Activated T-cell treated with anti-CD3 and anti-CD28 coated beads, Interleukin-2, amount 50 U/mL, for 24 hours (primary cell): ENCODE results near the gene TMC8.

Source experiments
- DNase-seq: peaks from one replicate; pipeline ENCODE4 v3.0.0-alpha.2; 2020
- H3K27ac Mint-ChIP-seq: 2 replicates; pipeline ENCODE4 v1.8.0; 2020; ENCODE audit warnings: mild to moderate bottlenecking, mixed read lengths
- H3K27me3 Mint-ChIP-seq: 2 replicates; pipeline ENCODE4 v1.8.0; 2020; ENCODE audit warnings: mixed read lengths
- H3K36me3 Mint-ChIP-seq: 2 replicates; pipeline ENCODE4 v1.8.0; 2020; ENCODE audit warnings: low read depth, mixed read lengths
- H3K4me1 Mint-ChIP-seq: 2 replicates; pipeline ENCODE4 v1.8.0; 2020; ENCODE audit warnings: low read depth, mixed read lengths
- H3K4me3 Mint-ChIP-seq: 2 replicates; pipeline ENCODE4 v1.8.0; 2020; ENCODE audit warnings: mild to moderate bottlenecking, moderate library complexity, mixed read lengths
- H3K9me3 Mint-ChIP-seq: 2 replicates; pipeline ENCODE4 v1.8.0; 2020; ENCODE audit warnings: mixed read lengths

TMC8 gene

DNA sequence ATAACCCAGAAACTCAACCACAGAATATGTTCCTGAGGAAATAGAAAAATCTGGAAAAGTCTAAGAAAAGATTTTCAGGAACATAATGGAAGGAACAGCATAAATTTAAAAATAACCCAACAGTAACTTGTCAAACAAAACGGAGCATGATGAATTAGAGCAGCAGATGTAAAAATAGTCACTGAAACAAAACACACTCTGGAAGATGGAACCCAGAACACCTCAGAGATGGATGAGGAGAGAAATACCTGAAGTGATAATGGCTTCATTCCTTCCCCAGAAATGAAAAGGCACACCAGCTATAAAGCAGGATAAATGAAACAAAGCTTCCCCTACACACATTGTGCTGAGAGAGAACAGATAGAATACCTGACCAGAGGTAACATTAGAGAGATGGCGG lies 49.9 kb downstream of the TMC8 start:
- Mint-ChIP-seq H3K36me3 (peaks cover 86% of the 10 kb centered on the region), H3K9me3 (no peaks in the 10 kb centered on the region), H3K4me3 (no peak overlapping the region), H3K27me3 (no peaks in the 10 kb centered on the region), H3K4me1 (peaks cover 41% of the 10 kb centered on the region), H3K27ac (peak overlapping the region; percentile 35)
- no peak for DNase-seq

- H3K4me3 Mint-ChIP-seq, result no peak overlapping the region
- peaks cover 81% of the 10 kb centered on the region for H3K36me3 Mint-ChIP-seq
- no peaks in the 10 kb centered on the region for H3K9me3 Mint-ChIP-seq
- no peaks in the 10 kb centered on the region for H3K27me3 Mint-ChIP-seq
- H3K4me1 Mint-ChIP-seq, result peaks cover 30% of the 10 kb centered on the region
- H3K27ac Mint-ChIP-seq, result peak overlapping the region; percentile 44
- DNase-seq, result no peak
These were observed 51.9 kb downstream of the TMC8 start for GRCh38 chr17:78182504-78182903.

GRCh38 chr17:78183916-78184315 lies 53.3 kb downstream of the TMC8 start:
- no peak for DNase-seq
- Mint-ChIP-seq H3K4me3 (peak overlapping the region; percentile 21), H3K27me3 (no peaks in the 10 kb centered on the region), H3K36me3 (peaks cover 74% of the 10 kb centered on the region), H3K4me1 (peaks cover 36% of the 10 kb centered on the region), H3K27ac (no peak overlapping the region), H3K9me3 (no peaks in the 10 kb centered on the region)

DNA sequence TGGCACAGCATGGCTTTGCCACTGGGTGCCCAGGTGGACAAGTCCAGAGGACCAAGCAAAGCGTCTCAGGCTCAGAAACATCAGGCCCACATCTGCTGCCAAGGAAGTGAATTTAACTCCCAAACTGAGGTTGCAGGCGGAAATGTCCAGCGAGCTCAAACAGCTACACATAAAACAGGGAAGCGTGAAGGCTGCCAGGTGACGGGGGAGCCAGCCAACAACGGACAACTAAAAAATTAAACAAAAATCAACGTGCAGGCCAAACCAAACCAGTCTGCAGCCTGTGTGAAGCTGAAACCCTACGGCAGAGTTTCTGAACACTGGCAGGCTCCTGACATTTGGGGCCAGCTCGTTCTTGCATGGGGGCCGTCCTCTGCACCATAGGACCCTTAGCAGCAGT lies 53.8 kb downstream of the TMC8 start:
- Mint-ChIP-seq H3K9me3 (no peaks in the 10 kb centered on the region), H3K36me3 (peaks cover 70% of the 10 kb centered on the region), H3K4me1 (peaks cover 36% of the 10 kb centered on the region), H3K27ac (no peak overlapping the region), H3K4me3 (no peak overlapping the region), H3K27me3 (no peaks in the 10 kb centered on the region)
- DNase-seq, result no peak

DNA sequence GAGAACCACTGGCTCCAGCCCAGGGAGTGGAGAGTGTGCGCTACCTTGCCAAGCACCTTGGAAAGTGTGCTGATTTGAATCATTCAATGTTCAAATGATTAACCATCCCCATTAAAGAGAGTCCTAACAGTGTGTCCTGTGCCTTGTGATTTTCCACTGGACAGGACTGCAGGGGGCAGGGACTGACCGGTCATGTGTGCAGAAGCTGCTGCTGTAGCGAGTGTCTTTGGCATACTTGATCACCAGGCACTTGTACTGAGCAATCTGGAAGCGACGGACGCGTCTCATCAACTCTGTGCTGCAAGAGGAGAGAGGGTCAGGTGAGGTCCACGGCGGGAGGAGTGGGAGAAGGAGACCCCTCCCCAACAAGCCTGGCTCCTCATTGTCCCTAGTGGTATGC lies 54.3 kb downstream of the TMC8 start:
- H3K9me3 Mint-ChIP-seq, result no peaks in the 10 kb centered on the region
- H3K27ac Mint-ChIP-seq, result no peak overlapping the region
- no peak for DNase-seq
- peaks cover 65% of the 10 kb centered on the region for H3K36me3 Mint-ChIP-seq
- H3K4me1 Mint-ChIP-seq, result peaks cover 36% of the 10 kb centered on the region
- peak overlapping the region; percentile 90 for H3K4me3 Mint-ChIP-seq
- no peaks in the 10 kb centered on the region for H3K27me3 Mint-ChIP-seq

- no peaks in the 10 kb centered on the region for H3K9me3 Mint-ChIP-seq
- peaks cover 61% of the 10 kb centered on the region for H3K36me3 Mint-ChIP-seq
- H3K4me3 Mint-ChIP-seq, result peak overlapping the region; percentile 90
- no peaks in the 10 kb centered on the region for H3K27me3 Mint-ChIP-seq
- H3K27ac Mint-ChIP-seq, result peak overlapping the region; percentile 92
- peaks cover 31% of the 10 kb centered on the region for H3K4me1 Mint-ChIP-seq
- DNase-seq, result peak; percentile 42
These were observed 55.6 kb downstream of the TMC8 start for GRCh38 chr17:78185981-78186691.

DNA sequence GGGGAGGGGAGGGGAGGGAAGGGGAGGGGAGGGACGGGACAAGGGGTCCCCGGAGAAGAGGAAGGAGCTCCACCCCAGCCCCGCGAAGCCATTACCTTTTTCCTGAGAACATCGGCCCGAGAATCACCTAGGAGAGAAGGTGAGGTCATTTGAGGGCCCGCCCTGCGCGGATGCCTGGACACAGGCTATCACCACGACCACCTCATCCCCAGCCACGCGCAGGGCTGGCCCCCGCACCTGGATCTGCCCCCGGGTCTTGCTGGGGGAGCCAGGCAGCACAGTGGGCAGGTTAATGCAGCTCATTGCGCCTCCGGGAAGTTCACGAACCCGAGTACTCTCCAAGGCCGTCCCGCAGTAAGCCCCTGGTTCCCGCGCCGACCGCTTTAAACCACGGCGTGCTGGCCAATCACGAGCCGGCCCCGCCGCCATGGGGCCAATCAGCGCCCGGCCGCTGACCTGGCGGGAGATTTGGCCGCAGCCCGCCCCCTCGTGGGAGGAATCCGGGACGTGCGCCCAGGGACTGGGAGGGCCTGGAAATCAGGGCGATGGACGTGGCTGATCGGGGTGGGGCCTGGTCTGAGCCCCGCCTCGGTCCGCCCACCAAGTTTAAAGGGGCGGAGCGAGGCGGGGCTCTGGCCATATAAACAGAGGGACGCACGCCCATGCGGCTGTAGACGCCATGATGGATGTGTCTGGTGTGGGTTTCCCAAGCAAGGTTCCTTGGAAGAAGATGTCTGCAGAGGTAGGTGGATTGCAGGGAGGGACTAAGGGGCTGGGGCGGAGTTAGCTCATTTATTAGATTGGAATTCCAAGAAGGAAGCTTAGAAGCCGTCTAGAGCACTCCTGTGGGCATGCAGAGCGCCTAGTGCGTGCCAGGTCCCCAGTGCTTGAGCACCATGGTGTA lies 56.4 kb downstream of the TMC8 start, which contains the start of the genes AFMID and TK1:
TSS of gene AFMID (plus strand) at position 671 of the 904 bp plus-strand sequence. CDS start at position 680, 9 bp downstream.
TSS of gene TK1 (minus strand) at position 361 of the 904 bp plus-strand sequence. CDS start at position 303, 58 bp downstream.
- Mint-ChIP-seq H3K27me3 (no peaks in the 10 kb centered on the region), H3K36me3 (peaks cover 59% of the 10 kb centered on the region), H3K4me1 (peaks cover 31% of the 10 kb centered on the region), H3K9me3 (no peaks in the 10 kb centered on the region), H3K4me3 (peak within 1 kb of the TSS; percentile 90), H3K27ac (peak within 1 kb of the TSS; percentile 92)
- peak; percentile 95 for DNase-seq
